Left ventricle myocardium inferior (tissue), 1 donor: ENCODE data around the gene TMED8. TPM values are rescaled to one million over a fixed set of nuclear protein-coding genes. Genes with fewer than 3 reads are reported as not detected.

Experiments used
- DNase-seq: peaks from one replicate; pipeline ENCODE4 v3.0.0-alpha.2; 2020
- H3K27ac ChIP-seq: fragments of 200-600 bp; replicated peaks from 2 replicates; pipeline ENCODE4 v1.8.0; 2021
- H3K27me3 ChIP-seq: fragments of 200-600 bp; 2 replicates; pipeline ENCODE4 v1.8.0; 2021; ENCODE audit warnings: low read depth
- H3K36me3 ChIP-seq: fragments of 200-600 bp; 2 replicates; pipeline ENCODE4 v1.8.0; 2021
- H3K4me1 ChIP-seq: fragments of 200-600 bp; 2 replicates; pipeline ENCODE4 v1.8.0; 2021
- H3K4me3 ChIP-seq: fragments of 200-600 bp; 2 replicates; pipeline ENCODE4 v1.8.0; 2021; ENCODE audit warnings: mild to moderate bottlenecking, moderate library complexity
- H3K9me3 ChIP-seq: fragments of 200-600 bp; replicated peaks from 2 replicates; pipeline ENCODE4 v1.8.0; 2021
- intact Hi-C: fragments of 100-400 bp; cut with micrococcal nuclease; formaldehyde crosslinking; loops from one replicate; pipeline ENCODE4 v1.11.0; 2022
- total RNA-seq: library from RNA; stranded (reverse); fragmentation: NEBNext Ultra II Directional; extraction: Animal tissue kit (Norgen Biotek cat#: 25700); gene quantifications from one replicate; pipeline ENCODE4 v1.2.1, GENCODE V29; 2021
- TF ChIP-seq, protein P1 (sequence below): fragments of 200-600 bp; IDR thresholded peaks from 2 replicates; pipeline ENCODE4 v1.8.0; 2021; ENCODE audit warnings: antibody characterized with exemption, mild to moderate bottlenecking, borderline replicate concordance
- donor health status: DM: no; HTN: yes; CAD: no; lungs with severe emphysema.

TMED8 gene
- total RNA-seq, 1 donor from 2014 or later: 5.4 TPM

DNA sequence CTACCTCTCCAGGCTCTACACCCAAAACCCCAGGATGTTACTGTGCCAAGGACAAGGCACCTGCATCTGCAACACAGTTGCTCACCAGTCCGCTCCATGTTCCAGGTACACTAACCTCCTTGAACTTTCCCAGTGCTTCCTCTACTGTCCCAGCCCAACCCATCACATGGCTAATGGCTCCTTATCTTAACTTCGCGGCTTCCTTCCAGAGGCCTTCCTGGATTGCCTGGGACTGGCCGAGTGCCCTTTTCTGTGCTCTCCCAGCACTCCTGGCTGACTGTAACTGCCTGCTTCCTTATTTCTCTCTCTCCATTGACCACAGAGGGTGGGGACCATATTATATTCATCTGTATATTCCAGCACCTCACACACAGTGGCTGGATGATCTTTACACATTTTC lies 77.1 kb downstream of the TMED8 start:
- Histone ChIP-seq H3K27ac (no peak overlapping the region), H3K36me3 (peaks cover 65% of the 10 kb centered on the region), H3K4me1 (peaks cover 12% of the 10 kb centered on the region), H3K27me3 (no peaks in the 10 kb centered on the region), H3K9me3 (no peaks in the 10 kb centered on the region), H3K4me3 (no peak overlapping the region)
- TF ChIP-seq, protein P1, sequence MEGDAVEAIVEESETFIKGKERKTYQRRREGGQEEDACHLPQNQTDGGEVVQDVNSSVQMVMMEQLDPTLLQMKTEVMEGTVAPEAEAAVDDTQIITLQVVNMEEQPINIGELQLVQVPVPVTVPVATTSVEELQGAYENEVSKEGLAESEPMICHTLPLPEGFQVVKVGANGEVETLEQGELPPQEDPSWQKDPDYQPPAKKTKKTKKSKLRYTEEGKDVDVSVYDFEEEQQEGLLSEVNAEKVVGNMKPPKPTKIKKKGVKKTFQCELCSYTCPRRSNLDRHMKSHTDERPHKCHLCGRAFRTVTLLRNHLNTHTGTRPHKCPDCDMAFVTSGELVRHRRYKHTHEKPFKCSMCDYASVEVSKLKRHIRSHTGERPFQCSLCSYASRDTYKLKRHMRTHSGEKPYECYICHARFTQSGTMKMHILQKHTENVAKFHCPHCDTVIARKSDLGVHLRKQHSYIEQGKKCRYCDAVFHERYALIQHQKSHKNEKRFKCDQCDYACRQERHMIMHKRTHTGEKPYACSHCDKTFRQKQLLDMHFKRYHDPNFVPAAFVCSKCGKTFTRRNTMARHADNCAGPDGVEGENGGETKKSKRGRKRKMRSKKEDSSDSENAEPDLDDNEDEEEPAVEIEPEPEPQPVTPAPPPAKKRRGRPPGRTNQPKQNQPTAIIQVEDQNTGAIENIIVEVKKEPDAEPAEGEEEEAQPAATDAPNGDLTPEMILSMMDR: no peak
- DNase-seq: no peak
- intact Hi-C loops: no loop called here

DNA sequence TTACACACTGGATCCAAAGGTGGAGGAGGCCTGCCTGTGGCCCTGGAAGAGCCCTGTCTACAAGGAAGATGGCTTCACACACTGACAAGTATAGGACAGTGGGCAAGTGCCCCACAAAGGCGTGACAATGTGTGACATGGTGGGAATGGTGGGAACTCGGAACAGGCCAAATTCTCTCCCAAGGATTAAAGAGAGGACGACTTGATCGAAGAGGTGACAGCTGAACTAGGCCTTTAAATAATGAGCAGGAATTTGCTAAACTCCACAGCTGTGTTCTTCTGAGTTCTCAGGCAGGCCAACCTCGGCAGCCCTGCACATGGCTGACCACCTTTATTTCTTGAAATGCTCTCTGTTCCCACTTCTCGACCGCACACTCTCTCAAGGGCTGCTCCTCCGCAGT lies 80.0 kb downstream of the TMED8 start:
- TF ChIP-seq, protein P1: no peak

DNA sequence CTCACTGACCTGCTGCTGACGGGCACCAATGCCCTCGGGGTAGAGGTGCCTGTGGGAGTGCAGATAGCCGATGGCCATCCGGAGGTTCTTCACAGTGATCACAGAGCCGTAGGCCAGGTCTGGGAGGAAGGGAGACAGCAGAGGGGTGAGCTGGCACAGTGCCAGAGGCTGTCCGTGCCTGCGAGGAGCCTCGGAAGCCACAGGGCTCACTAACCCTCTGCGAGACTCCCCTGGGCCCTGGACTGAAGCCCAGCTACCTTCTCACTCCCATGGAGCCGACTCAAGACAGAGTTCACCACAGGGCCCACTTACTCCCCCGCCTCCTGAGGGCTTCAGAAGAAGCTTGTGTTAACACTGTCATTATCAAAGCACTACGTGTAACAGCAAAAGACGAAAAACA lies 80.7 kb downstream of the TMED8 start:
- no peaks in the 10 kb centered on the region for H3K27me3 ChIP-seq
- H3K27ac ChIP-seq: no peak overlapping the region
- TF ChIP-seq, protein P1: no peak
- H3K4me1 ChIP-seq: peaks cover 5% of the 10 kb centered on the region
- peaks cover 71% of the 10 kb centered on the region for H3K36me3 ChIP-seq
- no peak overlapping the region for H3K4me3 ChIP-seq
- no peaks in the 10 kb centered on the region for H3K9me3 ChIP-seq
- intact Hi-C loops: no loop called here
- DNase-seq: no peak

More for the DNA sequence above, 80.0 kb downstream of the TMED8 start:
- Histone ChIP-seq H3K4me1 (peaks cover 12% of the 10 kb centered on the region), H3K9me3 (no peaks in the 10 kb centered on the region), H3K27me3 (no peaks in the 10 kb centered on the region), H3K36me3 (peaks cover 65% of the 10 kb centered on the region), H3K27ac (no peak overlapping the region), H3K4me3 (no peak overlapping the region)
- intact Hi-C loops: no loop called here
- DNase-seq: no peak

- Histone ChIP-seq H3K27ac (no peak overlapping the region), H3K36me3 (peaks cover 81% of the 10 kb centered on the region), H3K4me3 (no peak overlapping the region), H3K9me3 (no peaks in the 10 kb centered on the region), H3K27me3 (no peaks in the 10 kb centered on the region), H3K4me1 (no peaks in the 10 kb centered on the region)
- intact Hi-C loops: no loop called here
- TF ChIP-seq, protein P1: no peak
- DNase-seq: no peak
Observed at GRCh38 chr14:77290705-77291104, 86.2 kb downstream of the TMED8 start.

DNA sequence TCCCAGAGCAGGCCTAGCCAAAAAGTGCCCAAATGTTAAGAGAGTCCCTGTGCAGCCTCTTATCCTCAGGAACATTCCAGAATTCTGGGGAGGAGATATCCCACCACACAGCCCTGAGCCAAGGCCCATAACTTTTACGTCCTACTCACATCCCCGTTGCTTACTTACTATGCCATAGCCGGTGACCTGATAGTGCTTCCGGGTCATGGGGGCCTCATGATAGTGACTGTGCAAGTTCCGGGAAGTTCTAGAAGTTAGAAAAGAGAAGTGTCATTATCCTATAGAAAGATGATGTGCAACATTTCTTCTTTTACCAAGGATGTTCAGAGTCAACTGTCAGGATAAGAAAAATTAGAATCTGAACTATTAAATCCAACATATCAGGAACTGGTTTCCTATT lies 90.3 kb downstream of the TMED8 start:
- Histone ChIP-seq H3K27me3 (no peaks in the 10 kb centered on the region), H3K27ac (no peak overlapping the region), H3K36me3 (peaks cover 93% of the 10 kb centered on the region), H3K4me1 (no peaks in the 10 kb centered on the region), H3K4me3 (no peak overlapping the region), H3K9me3 (no peaks in the 10 kb centered on the region)
- TF ChIP-seq, protein P1: no peak
- no peak for DNase-seq
- intact Hi-C loops: no loop called here

Other genes starting within 250 kb of the TMED8 start
- gene ZDHHC22, start 235.3 kb downstream of the TMED8 start, total RNA-seq: not detected
- 0.63 TPM for gene TMEM63C, start 195.3 kb downstream of the TMED8 start, total RNA-seq
- gene NGB, start 105.9 kb downstream of the TMED8 start, total RNA-seq: not detected
- 13.4 TPM for gene POMT2, start 56.2 kb downstream of the TMED8 start, total RNA-seq
- 14.7 TPM for gene GSTZ1, start 56.1 kb downstream of the TMED8 start, total RNA-seq
- 0.08 TPM for gene SAMD15, start 285 bp upstream of the TMED8 start, total RNA-seq
- 0.14 TPM for gene NOXRED1, start 46.4 kb upstream of the TMED8 start, total RNA-seq
- 14.9 TPM for gene VIPAS39, start 80.5 kb upstream of the TMED8 start, total RNA-seq
- 183 TPM for gene AHSA1, start 81.0 kb upstream of the TMED8 start, total RNA-seq
- not detected for gene ISM2, start 121.7 kb upstream of the TMED8 start, total RNA-seq
- gene SPTLC2, start 239.5 kb upstream of the TMED8 start, total RNA-seq: 11.5 TPM